ENCODE measurements around the gene RRAS.

- TF ChIP-seq CTCF (IDR thresholded peaks at IDR 0.05) (no peak), POLR2A (IDR thresholded peaks at IDR 0.05) (no peak)
These were observed 23.3 kb upstream of the RRAS start for GRCh38 chr19:49663224-49663623.
